ENCODE data around the gene TPP1.

TPP1 gene

GRCh38 chr11:6599881-6600390 is 19.3 kb downstream of the TPP1 start:
- H3K4me3 ChIP-seq (ENCODE audit: low read depth, low read length): no peak overlapping the region
- no peak for DNase-seq (ENCODE audit: low read depth)
- no peak for TF ChIP-seq CTCF (IDR thresholded peaks at IDR 0.05; ENCODE audit: low read depth, low read length, missing control alignments)

- H3K4me3 ChIP-seq (ENCODE audit: low read depth, low read length): no peak overlapping the region
- no peak for TF ChIP-seq CTCF (IDR thresholded peaks at IDR 0.05; ENCODE audit: low read depth, low read length, missing control alignments)
- no peak for DNase-seq (ENCODE audit: low read depth)
Observed at GRCh38 chr11:6599449-6599848, 19.8 kb downstream of the TPP1 start.

- no peak for DNase-seq (ENCODE audit: low read depth)
- TF ChIP-seq CTCF (IDR thresholded peaks at IDR 0.05; ENCODE audit: low read depth, low read length, missing control alignments): no peak
- H3K4me3 ChIP-seq (ENCODE audit: low read depth, low read length): no peak overlapping the region
Observed at GRCh38 chr11:6598555-6598954, 20.7 kb downstream of the TPP1 start.

- no peak for DNase-seq (ENCODE audit: low read depth)
Observed at GRCh38 chr11:6596239-6596877, 22.9 kb downstream of the TPP1 start.

GRCh38 chr11:6594142-6594768 is 25.0 kb downstream of the TPP1 start:
- no peak overlapping the region for H3K4me3 ChIP-seq (ENCODE audit: low read depth, low read length)
- no peak for DNase-seq (ENCODE audit: low read depth)
- no peak for TF ChIP-seq CTCF (IDR thresholded peaks at IDR 0.05; ENCODE audit: low read depth, low read length, missing control alignments)

More at GRCh38 chr11:6596239-6596877, 22.9 kb downstream of the TPP1 start:
- H3K4me3 ChIP-seq (ENCODE audit: low read depth, low read length): no peak overlapping the region
- no peak for TF ChIP-seq CTCF (IDR thresholded peaks at IDR 0.05; ENCODE audit: low read depth, low read length, missing control alignments)

- no peak overlapping the region for H3K4me3 ChIP-seq (ENCODE audit: low read depth, low read length)
- no peak for TF ChIP-seq CTCF (IDR thresholded peaks at IDR 0.05; ENCODE audit: low read depth, low read length, missing control alignments)
- DNase-seq (ENCODE audit: low read depth): no peak
Observed at GRCh38 chr11:6588018-6588417, 31.2 kb downstream of the TPP1 start.
